Ishikawa (cell line): ENCODE results near the gene ZNF92.

ENCODE experiments used
- EGR1 ChIP-seq: IDR thresholded peaks from 2 replicates; pipeline ENCODE4 v1.6.1; 2012
- FOXM1 ChIP-seq: IDR thresholded peaks from 2 replicates; pipeline ENCODE4 v1.6.1; 2012; ENCODE audit warnings: low read depth, borderline replicate concordance

DNA sequence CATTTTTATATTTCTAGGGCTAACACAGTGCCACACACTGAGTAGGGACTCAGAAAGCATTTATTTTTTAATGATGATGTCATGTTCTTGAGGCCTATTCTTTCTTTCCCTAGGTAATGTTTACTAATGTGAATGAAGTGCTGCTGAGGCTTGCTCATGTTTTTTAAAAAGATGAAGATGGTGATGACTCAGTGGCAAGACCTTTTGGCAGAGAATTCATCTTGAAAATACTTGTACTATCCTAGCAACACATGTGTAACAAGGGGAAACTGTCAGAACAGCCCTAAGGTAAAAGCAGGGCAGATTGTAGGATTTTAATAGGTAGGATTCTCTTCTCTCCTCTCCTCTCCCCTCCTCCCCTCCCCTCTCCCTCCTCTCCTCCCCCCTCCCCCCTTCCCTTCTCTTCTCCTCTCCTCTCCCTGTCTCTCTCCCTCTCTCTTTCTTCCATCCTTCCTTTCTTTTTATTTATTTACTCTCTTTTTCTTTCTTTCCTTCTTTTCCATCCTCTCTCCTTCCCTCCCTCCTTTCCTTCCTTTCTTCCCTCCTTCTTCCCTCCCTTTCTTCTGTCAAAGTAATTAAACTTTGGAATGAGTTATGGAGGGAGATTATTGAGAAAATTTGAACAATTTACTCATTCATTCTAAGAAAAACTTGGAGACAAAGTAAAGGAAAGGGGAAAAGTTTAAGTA lies 75.3 kb downstream of the ZNF92 start:
- TF ChIP-seq FOXM1: no peak
- no peak for TF ChIP-seq EGR1
